EH (cell line): ENCODE results near the gene PLEKHF1.
A peak's percentile ranks its signal among the peaks of the same experiment; 100 is the strongest.
"Not testable (repeated sequence)": the region's sequence is repeated elsewhere in the genome, so short reads cannot be mapped to it uniquely, and the experiment has no call there.

Source experiments
- DNase-seq: peaks from one replicate; pipeline ENCODE4 v3.0.0-alpha.2; 2015; ENCODE audit warnings: low read depth

Gene PLEKHF1

DNA sequence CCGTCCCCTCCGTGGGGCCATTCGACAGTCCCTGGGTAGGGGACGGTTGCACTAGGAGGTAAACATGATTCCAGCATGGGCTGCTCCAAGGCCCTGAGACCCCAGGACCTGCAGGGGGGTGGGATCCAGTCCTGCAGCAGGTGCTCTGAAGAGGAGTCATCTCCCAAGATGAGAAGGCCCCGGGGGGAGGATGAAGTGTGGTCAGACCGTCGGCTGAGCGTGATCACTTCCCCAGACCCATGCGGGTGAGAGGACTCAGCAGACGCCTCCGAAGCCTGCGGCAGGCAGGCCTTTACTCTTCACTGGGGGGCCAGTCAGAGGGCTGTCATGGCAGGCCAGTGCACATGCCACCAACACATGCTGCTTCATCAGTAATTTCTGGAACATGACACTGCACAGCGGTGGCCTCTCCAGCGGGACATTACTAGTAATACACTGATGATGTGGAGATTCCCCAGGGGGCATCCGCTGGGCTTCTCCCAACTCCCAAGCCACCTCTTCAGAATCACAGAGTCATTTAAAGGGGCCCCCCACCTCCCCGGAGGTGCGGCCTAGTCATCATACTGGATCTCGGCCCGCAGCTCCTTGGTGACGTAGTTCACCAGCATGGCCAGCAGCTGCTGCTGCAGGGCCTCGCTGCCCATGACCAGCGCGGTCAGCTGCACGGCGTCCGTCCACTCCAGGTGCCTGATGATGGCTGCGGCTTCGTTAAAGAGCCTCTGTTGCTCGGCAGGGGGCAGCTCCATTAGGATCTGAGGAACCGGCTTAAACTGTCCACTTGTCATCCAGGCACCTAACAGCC, 37.1 kb downstream of the PLEKHF1 start:
- DNase-seq: no peak

- DNase-seq: no peak
Measured at GRCh38 chr19:29702963-29703320, 37.7 kb downstream of the PLEKHF1 start.

- no peak for DNase-seq
Measured at GRCh38 chr19:29704562-29705558, 39.6 kb downstream of the PLEKHF1 start.

GRCh38 chr19:29705706-29706105, 40.4 kb downstream of the PLEKHF1 start:
- no peak for DNase-seq

GRCh38 chr19:29706635-29707034, 41.4 kb downstream of the PLEKHF1 start:
- DNase-seq: no peak

DNA sequence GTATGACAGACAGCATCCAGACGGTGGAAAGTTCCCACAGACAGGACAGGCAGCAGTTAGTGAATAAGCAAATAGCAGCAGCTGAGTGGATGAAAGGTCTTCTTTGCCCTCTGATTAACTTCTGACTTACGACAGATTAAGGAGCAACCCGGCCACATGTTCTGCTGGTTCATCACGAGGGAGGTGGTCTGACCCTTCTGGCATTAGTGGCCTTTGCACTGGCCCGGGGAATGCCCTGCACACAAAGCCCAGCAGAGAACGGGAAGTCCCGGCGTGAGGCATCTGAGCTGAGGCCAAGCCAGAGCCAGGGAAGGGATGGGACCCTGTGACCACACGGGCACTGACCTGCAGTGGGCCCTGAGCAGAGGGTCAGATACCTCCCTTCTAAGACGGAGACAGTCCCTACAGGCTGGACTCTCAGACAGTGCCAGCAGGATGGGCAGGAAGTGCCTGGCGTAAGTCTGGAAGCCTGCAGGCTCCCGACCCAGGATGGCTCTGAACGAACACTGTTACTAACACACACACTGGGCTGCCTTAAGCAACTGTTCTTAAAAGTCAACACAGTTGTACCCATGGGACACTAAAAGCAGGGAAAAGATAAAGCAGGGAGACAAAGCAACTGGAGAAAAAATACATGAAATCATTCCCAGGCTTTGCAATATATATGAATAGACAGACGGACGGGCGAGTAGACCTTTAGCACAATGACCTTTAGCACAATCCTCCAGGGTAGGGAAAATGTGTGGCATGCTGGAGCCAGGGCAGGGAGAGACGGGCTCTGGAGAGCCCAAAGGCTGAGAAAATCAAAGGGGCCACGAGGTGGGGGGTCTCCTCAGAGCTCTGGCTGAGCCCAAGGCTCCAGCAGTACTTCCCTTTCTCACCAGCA, 43.5 kb downstream of the PLEKHF1 start:
- DNase-seq: no peak

GRCh38 chr19:29709440-29709798, 44.2 kb downstream of the PLEKHF1 start:
- DNase-seq: not testable (repeated sequence)

- DNase-seq: no peak
Measured at GRCh38 chr19:29711584-29712132, 46.4 kb downstream of the PLEKHF1 start.

GRCh38 chr19:29712744-29713516, 47.7 kb downstream of the PLEKHF1 start:
- DNase-seq: no peak

- no peak for DNase-seq
Measured at GRCh38 chr19:29714371-29714952, 49.2 kb downstream of the PLEKHF1 start.

DNA sequence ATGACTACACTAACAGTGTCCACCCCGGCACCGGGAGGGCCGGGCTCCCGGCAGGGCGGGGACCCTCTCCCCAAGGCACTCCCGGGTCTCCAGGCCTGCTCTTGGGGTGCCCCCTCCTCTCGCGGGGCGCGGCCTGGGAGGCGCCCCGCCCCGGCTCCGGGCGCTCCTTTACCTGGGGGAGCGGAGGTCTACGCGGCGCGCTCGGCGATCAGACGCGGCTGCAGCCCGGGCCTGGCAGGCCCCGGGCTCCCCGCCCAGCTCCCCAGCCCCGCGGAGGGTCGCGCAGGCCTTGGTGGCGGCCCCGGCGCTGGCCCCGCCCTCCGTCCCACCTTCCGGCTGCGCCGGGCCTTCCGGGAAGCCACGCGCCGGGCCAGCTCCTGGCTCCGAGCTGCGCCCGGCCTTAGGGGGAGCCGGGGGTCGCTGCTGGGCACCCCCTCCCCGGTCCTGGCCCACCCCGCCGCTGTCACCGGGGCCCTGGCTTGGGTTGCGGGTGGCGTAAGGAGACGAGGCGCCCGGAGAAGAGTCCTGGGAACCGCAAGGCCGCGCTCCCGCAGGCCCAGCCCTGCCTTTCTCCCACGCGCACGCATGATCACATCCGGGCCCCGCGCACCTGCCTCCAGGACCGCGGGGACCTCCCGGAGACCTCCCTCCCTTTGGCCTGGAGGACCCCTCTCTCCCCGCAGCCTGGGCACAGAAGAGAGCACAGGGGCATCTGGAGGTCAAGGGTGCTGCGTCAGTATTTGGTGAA, 49.9 kb downstream of the PLEKHF1 start, which contains the start of gene C19orf12:
Gene C19orf12 (minus strand): TSS at position 309 of the 748 bp plus-strand sequence. CDS start 6,848 bp downstream, outside the sequence.
- DNase-seq: peak; percentile 60

DNA sequence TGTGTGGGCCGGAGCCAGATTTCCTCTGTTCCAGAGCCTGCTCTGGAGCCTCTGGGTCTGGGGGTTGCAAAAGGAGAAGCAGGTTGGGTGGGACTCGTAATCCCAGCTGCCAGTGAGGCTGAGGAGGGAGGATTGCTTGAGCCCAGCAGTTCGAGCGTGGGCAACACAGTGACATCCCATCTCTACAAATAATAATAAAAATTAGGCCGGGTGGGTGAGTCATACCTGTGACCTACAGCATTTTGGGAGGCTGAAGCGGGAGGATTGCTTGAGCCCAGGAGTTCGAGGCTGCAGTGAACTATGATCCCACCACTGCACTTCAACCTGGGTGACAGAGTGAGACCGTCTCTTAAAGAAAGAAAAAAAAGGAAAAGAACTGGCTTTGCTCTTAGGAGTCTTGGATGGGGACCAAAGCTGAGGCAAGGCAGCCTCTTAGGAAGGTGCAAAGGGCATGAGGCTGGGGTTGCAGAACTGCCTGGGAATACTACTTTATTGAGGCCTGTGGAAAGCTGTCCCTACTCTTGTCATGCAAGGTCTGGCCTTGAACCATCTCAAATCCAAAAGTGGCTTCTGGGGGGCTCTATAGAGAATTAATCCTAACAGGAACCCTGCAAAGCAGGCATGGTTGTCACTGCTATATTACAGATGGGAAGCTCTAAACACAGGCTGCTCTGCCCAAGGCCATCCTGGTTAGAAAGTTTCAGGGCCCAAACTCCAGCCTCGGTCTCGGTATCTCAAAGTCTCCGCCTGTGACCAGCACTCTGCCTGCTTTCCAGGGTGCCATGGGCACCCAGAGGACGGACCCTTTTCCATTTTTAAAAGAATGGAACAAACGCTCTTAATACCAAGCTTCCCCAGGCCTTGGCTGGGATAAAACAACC, 50.7 kb downstream of the PLEKHF1 start:
- DNase-seq: no peak

DNA sequence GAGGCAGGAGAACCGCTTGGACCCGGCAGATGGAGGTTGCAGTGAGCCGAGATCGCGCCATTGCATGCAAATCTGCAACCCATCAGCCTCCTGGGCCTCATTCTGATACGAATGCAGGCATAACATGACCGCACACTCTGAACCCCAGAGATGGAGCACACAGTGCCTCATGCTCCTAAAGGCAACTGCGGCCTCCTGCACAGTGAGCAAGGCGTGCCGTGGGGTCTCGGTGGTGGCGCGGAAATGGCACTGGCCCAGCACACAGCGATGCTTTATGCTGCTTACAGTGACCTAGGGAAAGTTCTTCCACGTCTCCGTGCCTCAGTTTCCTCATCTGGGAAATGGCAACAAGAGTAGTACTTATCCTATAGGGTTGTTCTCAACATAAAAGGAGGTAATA, 51.8 kb downstream of the PLEKHF1 start:
- DNase-seq: no peak

GRCh38 chr19:29724102-29724641, 58.9 kb downstream of the PLEKHF1 start:
- peak; percentile 22 for DNase-seq

DNA sequence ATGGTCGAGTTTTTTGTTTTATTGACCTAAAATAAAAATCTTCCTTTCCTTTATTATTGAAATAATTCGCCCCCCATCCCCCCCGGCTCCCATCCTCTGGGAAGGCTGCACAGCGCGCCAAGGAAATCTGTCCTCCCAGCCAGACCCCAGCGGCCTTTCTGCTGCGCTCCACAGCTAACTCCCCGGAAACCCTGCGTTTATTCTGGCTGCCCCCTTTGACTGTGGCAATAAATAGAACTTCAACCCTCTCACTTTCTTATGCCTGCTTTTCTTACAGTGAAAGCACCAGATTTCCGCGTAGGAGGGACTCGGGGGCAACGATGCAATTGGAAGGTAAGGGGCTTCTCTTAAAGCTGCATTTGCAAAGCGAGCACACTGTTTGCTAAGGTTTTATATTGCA, 59.5 kb downstream of the PLEKHF1 start:
- DNase-seq: no peak
